Activated CD4-positive, alpha-beta T cell treated with anti-CD3 and anti-CD28 coated beads, Interleukin-2, amount 50 U/mL, for 1 hour (primary cell): ENCODE results near the gene ADAMTS15.
"Not testable (repeated sequence)": the region's sequence is repeated elsewhere in the genome, so short reads cannot be mapped to it uniquely, and the experiment has no call there.

Source experiments
- DNase-seq: peaks from one replicate; pipeline ENCODE4 v3.0.0-alpha.2; 2020

The ADAMTS15 gene

DNA sequence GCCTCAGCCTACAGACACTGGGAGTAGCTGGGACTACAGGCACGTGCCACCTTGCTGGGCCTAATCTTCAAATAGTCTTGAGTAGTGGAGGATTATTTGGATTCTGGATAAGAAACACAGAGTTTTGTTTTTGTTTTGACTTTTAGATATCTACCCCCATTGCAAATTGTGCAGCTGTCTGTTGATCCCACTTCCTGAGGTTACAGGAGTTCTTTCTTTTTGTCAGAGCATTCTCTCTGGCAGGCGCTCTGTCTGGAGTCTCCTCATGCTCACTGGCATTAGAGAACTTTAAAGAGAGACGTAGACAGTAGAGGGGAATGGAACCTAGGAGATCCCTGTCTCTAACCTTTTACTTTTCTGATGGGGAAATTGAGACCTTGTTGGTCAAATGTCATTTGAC, 12.3 kb upstream of the ADAMTS15 start:
- no peak for DNase-seq

DNA sequence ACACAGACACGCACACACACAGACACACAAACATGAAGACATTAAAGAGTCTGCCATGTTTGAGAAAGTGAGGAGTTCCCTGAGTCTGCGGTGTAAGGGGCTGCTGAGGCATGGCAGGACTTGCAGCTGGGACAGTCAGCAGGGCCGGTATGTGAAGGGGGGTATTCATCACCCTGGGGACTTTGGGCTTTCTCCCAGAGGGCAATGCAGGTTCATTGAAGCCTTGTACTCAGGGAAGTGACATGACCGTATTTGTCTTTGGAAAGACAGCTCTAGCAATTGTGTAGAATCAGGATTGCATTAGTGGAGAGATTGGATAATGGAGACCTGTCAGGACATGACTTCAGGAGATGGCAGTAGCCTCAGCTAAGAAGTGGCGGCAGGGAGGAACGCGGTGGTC, 10.6 kb upstream of the ADAMTS15 start:
- DNase-seq, result no peak

DNA sequence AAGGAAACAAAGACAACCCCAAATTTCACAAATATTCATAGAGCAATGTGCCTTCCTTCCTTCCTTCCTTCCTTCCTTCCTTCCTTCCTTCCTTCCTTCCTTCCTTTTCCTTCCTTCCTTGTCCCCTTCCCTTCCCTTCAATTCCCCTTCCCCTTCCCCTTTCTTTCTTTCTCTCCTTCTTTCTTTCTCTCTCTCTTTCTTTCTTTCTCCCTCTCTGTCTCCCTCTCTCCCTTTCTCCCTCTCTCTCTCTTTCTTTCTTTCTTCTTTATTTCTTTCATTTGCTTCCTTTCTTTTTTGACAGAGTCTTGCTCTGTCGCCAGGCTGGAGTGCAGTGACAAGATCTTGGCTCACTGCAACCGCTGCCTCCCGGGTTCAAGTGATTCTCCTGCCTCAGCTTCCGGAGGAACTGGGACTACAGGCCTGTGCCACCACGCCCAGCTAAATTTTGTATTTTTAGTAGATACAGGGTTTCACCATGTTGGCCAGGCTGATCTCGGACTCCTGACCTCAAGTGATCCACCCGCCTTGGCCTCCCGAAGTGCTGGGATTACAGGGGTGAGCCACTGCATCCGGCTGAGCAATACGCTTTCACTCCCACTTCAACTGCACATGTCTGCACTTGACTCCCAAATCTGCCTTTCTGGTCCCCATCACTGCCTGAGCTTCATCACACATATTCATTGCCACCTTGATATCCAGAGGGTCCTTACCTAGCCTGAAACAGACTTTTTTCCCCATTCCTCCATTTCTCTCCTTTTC, 9.9 kb upstream of the ADAMTS15 start:
- not testable (repeated sequence) for DNase-seq

DNA sequence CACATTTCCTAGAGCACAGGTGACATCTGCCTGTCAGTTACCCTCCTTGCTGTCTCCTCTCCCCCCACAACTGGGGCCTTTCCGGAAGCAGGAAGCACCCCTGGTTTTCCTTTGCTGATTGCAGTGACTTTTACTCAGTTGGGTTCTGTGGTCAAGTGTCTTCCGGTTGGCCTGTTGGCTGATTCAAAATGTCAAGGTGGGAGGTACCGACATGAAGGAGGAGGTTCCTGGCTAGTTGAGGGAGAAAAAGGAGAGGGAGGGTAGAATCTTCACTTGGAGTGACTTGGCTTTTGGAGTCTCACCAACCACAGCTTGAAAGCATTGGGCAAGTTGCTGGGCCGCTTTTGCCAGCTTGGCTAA, 9.3 kb upstream of the ADAMTS15 start:
- no peak for DNase-seq

DNA sequence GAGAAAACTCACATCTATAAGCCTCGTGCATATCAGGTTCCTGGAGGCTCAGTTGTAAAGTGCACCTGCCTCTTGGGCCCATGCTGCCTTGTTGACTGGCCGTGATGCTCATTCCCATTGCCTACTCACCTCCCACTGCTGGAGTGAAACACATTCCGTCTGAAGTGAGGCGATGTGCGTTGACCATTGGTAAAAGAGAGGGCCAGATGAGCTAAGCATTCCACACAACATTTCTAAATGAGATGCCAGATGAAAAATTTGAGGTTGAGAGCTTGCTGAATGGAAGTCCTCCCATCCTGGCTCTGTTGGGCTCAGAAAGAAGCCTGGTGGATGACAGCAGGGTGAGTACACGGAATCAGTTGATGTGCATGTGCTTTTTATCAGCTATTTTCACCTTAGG, 8.6 kb upstream of the ADAMTS15 start:
- DNase-seq, result no peak

DNA sequence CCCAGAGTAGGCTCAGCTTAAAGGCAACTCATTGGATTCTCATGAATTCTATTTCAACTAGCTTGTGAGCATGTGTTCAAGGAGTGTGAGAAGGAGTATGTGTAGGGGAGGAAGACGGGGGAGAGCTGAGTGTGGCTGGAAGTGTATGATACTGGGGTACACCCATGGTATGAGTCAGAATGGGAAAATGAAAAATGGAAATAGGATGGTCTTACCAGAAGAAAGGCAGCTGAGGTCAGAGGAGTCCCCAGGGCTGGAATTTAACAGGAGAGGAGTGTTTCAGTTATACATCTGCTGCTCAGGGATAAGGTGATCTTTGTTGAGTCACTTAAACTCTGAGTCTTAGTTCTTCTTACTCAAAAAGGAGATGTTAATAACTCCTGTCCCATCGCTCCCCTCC, 6.7 kb upstream of the ADAMTS15 start:
- no peak for DNase-seq

DNA sequence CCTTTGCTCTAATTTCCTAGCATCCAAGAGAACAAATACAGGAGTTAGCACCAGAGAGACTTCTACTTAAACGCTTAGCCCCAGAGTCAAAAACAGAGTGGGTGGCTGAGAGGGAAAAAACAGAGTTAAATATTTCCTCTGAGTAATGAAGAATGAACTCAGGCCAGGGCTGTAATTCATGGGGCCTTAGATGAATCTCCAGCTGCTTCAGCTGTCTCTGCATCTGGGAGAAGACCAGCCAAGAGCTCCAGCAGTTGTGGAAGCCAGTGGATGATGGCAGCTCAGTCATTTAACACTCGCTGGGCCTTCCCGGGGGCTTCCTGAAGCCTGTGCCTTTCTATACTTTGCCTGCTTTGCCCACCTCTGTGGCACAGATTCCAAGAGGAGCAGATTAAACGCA, 5.7 kb upstream of the ADAMTS15 start:
- no peak for DNase-seq

DNA sequence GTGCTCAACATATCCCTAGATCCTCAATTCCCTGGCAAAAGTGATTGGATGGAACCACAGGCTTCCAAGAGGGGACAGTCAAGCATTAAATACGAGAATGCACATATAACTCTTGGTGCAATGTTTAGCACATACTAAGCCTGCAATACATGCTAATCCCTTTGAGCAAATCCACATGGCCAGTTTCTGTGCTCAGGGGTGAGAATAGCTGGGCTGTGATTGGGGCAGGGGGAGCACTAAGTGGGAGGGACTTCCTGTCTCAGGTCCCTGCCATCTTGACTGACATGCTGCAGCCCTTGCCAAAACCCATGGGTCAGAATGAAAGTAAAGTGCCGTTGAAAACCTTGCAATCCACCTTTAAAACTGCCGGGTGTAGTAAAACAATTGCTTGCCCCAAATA, 2.7 kb upstream of the ADAMTS15 start:
- DNase-seq, result no peak

DNA sequence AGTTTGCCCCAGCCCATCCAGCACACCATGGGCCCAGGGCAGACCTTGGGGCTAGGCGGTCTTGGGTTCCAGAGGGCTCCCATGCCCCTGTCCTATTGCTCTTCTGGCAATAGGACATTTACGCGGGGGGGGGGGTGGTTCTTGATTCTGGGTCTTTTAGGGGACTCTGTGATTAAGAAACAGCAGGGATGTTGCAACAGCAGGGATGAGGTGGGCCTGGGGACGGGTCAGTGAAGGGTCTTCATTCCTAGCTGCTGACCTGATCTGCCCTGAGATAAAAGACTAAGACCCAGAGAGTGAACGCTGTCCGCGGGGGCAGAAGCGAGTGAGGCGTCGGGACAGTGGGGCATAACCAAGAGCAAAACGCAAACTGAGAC, 418 bp upstream of the ADAMTS15 start:
- no peak for DNase-seq

DNA sequence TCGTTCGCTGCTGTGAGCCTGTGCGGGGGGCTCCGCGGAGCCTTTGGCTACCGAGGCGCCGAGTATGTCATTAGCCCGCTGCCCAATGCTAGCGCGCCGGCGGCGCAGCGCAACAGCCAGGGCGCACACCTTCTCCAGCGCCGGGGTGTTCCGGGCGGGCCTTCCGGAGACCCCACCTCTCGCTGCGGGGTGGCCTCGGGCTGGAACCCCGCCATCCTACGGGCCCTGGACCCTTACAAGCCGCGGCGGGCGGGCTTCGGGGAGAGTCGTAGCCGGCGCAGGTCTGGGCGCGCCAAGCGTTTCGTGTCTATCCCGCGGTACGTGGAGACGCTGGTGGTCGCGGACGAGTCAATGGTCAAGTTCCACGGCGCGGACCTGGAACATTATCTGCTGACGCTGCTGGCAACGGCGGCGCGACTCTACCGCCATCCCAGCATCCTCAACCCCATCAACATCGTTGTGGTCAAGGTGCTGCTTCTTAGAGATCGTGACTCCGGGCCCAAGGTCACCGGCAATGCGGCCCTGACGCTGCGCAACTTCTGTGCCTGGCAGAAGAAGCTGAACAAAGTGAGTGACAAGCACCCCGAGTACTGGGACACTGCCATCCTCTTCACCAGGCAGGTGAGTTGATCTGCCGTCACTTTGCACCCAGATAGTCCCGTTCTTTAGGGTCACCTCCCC, 1.0 kb downstream of the ADAMTS15 start:
- no peak for DNase-seq

DNA sequence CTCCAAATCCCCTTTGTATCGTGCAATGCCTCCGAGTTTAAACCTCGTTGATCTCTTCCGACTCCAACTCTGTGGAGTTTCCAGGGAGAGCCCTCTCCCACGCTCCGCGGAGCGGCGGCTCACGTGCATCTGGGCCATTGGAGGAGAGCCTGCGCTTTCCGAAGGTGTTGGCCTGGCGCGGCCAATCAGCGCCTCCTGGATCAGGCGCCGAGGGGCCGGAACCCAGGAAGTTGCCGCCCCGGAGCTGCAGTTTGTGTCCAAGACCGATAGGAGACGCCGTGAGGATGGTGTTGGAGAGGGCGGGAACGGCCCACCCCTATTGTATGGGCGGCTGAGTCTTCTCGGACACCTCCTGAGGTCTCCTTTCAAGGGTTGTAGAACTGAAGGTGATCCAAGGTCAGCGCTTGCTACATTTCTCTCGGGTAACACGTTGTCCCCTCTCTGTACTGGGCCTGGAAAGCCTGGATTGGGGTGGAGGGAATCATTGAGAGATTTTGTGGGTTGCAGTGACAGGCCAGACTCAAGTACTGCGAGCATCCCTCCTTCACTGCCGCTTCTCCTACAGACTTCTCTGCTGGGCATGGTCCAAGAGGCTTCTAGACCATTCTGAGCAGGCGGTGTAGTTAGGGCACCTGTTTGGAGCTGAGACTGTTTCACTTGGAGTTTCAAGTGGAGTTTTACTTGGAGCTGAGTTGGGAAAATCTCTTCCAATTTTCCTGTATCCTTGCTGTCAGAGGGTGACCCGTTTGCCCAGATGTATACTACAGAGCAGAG, 1.7 kb downstream of the ADAMTS15 start:
- no peak for DNase-seq

DNA sequence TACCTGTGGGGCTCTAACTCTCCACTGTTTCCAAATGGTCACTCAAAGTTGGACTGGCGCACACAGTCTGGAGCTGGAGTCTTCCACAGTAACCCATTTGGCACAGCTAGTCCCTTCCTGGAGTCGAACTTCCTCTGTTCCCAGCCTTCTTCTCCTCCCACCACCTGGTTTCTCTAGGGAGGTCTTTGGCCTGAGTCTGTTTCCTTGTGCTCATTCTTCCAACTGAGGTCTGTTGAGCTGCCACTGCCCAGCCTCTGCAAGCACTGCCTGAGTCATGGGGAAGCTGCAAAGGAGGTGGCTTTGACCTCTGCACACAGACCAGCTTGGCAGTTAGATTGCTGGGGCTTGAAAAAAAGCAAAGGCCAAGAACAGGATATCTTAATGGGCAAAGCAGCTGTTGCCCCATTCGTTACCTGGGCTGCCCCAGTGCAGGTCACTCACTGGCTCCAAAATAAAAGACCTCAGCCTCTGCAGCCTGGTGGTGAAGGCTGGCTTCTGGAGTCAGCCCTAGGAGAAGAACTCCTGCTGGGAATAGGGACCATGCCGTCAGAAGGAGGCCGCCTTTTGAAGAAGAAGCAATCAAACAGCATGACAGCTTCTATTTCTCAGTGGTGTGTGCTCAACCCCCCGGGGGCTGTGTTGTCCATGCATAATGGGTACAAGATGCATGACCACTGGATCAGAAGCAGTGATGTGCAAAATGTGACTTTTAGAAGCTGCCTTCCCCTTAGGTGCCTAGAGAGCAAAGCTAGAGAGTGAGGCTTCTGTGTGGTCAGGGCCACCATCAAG, 3.0 kb downstream of the ADAMTS15 start:
- DNase-seq, result no peak

DNA sequence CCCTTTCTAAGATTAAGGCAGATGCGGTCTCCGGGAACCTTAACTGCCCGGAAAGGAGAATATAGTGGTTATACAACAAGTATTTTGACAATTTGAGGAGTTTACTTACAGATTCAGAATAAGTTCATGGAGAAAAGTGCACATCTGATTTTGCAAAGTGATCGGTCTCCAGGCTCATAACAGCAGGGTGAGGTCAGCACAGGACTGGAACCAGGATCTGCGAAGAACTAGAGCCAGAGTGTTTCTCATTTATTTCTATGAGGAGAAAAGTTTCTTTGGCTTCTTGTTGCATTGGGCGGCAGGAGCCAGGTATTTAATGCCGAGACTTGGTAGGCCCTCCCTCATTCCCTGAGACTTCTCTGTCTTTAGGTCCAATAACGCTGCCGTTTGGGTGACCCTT, 3.7 kb downstream of the ADAMTS15 start:
- no peak for DNase-seq

DNA sequence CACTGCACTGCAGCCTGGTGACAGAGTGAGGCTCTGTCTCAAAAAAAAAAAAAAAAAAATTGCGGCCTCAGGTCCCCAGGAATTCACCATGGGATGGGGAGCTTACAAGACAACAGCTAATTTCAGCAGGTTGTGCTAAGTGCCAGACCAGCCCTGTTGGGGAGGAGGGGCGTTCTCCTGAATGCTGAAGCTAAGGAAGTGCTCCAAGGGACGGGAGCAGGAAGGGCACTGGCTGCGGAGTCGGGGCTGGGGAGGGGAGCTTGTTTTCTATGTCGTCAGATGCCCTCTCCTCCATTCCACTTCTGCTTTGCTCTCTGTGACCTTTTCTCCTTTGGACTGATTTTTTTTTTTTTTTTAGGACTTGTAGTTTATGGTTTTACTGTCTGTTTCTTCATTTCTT, 4.5 kb downstream of the ADAMTS15 start:
- DNase-seq, result no peak

DNA sequence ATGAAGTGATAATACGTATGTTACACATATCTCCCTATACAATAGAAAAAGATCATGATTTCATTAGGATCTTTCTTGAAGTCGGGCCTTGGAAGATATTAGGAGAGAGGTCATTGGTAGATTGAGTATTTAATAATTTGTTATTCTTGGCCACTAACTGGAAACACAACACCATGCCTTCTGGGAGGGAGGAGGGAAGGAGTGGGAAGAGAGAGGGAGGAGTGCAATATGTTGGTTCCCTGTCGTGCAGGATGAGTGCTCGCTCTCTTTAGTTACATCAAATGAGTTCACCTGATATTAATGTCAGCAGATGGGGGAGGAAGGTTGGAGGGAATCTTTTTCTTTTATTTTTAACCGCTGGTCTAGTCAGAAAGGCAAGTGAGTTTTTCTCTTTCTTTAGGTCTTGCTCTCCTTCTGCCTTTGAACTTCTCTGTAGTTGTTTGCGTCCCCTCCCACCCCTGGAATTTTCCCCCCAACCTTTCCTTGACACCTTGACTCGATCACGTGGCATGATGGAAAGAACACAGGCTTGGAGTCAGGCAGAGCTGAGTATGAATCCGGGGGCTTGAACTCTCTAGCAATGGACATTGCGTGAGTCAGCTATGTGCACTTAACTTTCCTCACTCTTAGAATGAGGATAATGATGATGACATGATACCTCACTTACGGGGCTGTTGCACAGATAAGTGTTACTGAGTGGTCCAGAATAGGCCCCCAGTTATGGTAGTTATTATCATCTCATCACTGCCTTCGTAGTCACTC, 6.2 kb downstream of the ADAMTS15 start:
- DNase-seq, result no peak

DNA sequence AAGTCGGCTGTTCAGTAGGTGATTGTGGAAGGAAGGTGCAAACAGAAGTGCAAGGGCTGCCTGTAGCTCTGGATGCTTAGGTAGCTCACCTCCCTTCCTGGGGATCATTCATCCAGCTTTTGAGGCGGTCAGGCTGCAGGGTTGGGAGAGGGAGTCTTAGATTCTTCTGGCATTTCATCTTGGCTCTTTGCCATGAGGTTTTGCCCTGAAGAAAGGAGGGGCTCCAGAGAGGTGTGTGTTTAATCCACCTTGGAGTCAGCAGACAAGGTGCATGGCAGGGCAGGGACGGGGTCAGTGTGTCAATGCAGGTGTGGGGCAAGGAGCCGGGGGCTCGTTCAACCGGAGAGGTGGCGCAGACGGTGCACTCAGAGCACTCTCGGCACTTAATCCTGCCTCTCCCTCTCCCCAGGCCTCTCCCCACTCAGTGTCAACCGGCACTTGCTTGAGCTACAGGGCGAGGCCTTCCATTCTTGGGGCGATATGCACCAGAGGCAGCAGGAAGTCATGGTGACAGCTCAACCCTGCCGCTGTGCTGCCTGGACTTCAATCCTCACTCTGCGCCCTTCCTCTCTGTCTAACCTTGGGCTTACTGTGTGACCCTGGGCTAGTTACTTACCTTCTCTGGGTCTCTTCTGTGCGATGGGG, 7.2 kb downstream of the ADAMTS15 start:
- no peak for DNase-seq

DNA sequence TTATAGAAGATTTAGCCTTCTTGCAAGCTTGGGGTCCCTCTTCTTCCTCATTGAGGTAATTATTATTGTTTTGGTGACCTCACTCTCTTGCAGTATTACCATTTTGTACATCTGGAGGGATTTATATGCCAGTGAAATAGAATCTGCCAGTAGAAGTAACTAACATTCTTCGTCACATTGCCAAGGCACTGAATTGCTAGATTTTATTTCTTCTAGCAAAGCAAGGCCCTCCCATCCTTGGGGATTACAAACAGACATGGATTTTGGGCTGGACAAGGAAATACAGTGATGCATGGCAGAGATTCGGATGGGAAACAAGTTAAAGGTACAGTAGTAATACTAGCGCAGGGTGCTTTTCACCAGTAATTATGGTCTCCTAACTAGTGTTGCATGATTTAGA, 7.8 kb downstream of the ADAMTS15 start:
- DNase-seq, result no peak

DNA sequence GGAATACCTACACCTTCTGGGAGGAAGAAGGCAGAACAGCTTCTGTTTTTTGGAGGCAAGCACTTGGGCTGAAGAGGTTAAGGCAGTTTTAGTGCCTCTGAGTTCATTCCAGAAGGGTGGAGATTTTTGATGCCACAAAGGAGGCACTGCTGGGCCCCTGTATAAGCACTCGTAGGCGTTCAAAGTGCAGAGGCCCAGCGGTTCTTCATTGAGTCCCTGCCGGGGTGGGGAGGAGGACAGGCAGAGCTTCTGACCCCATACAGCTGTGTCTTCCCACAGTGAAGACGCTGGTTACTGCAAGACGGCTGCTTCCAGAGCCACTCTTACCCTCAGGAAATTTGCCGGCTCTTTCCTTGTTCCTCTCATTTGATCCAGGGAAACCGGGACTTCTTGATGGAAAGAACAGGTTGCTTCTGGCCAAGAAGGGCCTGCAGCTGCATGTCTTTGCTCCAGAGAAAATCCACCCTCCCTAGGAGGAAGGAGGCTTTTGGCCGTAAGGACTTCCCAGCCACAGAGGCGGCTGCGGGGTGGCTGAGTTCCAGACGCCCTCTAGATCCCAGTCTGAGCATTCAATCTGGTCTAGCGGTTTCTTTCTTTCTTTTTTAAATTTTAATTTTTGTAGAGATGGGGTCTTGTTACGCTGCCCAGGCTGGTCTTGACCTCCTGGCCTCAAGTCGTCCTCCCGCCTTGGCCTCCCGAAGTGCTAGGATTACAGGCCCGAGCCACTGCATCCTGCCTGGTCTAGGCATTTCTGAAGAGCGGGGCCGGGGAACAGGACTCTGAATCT, 9.4 kb downstream of the ADAMTS15 start:
- DNase-seq, result no peak

DNA sequence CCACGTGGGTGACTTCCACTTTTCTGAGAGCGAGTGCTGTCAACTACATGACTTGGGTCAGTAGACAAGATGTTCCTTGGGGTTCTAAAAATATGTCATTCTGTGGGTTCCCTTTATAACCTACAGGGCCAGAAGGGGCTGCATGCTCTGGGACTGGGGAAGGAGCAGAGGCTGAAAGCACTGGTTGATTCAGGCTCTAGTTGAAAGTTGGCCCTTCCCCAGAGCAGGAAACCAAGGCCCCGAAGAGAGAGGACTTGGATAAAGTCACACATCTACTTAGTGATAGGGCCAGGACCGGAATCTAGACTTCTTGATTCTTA, 9.9 kb downstream of the ADAMTS15 start:
- DNase-seq, result no peak

DNA sequence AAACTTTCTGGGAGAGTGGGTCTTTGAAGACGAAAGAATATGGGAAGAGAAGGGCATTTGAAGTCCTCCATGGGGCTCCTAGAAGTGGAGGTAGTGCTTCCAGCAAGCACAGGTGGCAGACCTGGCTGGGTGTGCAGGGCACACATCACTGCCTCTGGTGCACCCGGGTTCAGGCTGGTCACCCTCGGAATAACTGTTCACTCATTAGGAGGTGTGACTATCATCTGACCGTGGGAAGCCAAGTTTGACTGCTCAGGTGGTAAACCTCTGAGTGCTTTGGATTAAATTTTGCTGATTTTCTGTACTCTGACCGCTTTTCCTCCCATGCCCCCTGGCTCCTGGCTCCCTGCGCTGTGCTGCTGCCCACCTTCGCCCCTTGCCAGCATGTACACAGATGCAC, 11.1 kb downstream of the ADAMTS15 start:
- DNase-seq, result no peak

DNA sequence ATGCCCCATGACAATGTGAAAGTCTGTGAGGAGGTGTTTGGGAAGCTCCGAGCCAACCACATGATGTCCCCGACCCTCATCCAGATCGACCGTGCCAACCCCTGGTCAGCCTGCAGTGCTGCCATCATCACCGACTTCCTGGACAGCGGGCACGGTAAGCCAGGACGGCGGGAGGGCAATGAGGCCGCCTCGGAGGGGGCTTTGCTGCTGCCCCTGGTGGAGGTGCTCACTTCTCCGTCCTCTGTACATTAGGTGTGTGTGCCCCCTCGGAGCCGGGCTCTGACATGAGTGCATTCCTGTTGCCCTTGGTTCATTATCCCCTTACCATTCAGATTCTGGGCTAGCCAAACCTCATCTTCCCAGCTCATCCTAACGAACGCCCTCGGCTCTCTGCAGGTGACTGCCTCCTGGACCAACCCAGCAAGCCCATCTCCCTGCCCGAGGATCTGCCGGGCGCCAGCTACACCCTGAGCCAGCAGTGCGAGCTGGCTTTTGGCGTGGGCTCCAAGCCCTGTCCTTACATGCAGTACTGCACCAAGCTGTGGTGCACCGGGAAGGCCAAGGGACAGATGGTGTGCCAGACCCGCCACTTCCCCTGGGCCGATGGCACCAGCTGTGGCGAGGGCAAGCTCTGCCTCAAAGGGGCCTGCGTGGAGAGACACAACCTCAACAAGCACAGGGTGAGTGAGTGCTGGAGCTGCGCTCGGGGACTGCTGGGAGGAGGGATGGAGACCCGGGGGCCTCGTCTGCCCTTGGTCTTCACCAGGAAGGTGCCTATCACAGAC, 13.8 kb downstream of the ADAMTS15 start:
- no peak for DNase-seq
